KMS-11 (cell line): Measurements from ENCODE around the gene TRMT5.

Experiments
- H2AFZ ChIP-seq: fragments of 200-600 bp; sonication (generic); 2 replicates; pipeline ENCODE4 v1.6.1; 2016; ENCODE audit warnings: antibody characterized with exemption, mixed run types, low read depth
- H3K27ac ChIP-seq: fragments of 200-600 bp; sonication (generic); 2 replicates; pipeline ENCODE4 v1.6.1; 2016; ENCODE audit warnings: mild to moderate bottlenecking, mixed run types
- H3K27me3 ChIP-seq: fragments of 200-600 bp; sonication (generic); 2 replicates; pipeline ENCODE4 v1.6.1; 2017; ENCODE audit warnings: mild to moderate bottlenecking, low read depth, mixed run types, moderate library complexity; ENCODE audit not compliant: insufficient read depth
- H3K36me3 ChIP-seq: fragments of 200-600 bp; sonication (generic); 2 replicates; pipeline ENCODE4 v1.6.1; 2017; ENCODE audit warnings: mild to moderate bottlenecking, mixed run types; ENCODE audit not compliant: insufficient read depth
- H3K4me1 ChIP-seq: fragments of 200-600 bp; sonication (generic); 2 replicates; pipeline ENCODE4 v1.6.1; 2016; ENCODE audit warnings: mild to moderate bottlenecking, low read depth, mixed run types; ENCODE audit not compliant: poor library complexity, severe bottlenecking
- H3K4me2 ChIP-seq: fragments of 200-600 bp; sonication (generic); 2 replicates; pipeline ENCODE4 v1.7.0; 2016; ENCODE audit warnings: mild to moderate bottlenecking, mixed run types
- H3K4me3 ChIP-seq: fragments of 200-600 bp; sonication (generic); IDR thresholded peaks from 2 replicates; pipeline ENCODE4 v1.6.1; 2017; ENCODE audit warnings: low read depth, low read length, mixed read lengths; ENCODE audit not compliant: insufficient read depth
- H3K79me2 ChIP-seq: fragments of 200-600 bp; sonication (generic); 2 replicates; pipeline ENCODE4 v1.6.1; 2016; ENCODE audit warnings: low read depth, mixed run types; ENCODE audit not compliant: insufficient read depth
- H3K9ac ChIP-seq: fragments of 200-600 bp; sonication (generic); 2 replicates; pipeline ENCODE4 v1.6.1; 2016; ENCODE audit warnings: mild to moderate bottlenecking, mixed run types
- H4K20me1 ChIP-seq: fragments of 200-600 bp; sonication (generic); 2 replicates; pipeline ENCODE4 v1.6.1; 2016; ENCODE audit warnings: mild to moderate bottlenecking, mixed run types; ENCODE audit not compliant: insufficient read depth
- CTCF ChIP-seq: fragments of 200-600 bp; sonication (generic); conservative IDR thresholded peaks from 2 replicates; pipeline ENCODE4 v1.6.1; 2017; ENCODE audit warnings: low read depth, mild to moderate bottlenecking, antibody characterized with exemption, low read length, moderate library complexity, mixed read lengths

TRMT5 gene

GRCh38 chr14:60980811-60981632 is at the start of gene TRMT5, which contains the start of gene SLC38A6:
Gene TRMT5 (minus strand): TSS chr14:60981079. CDS start chr14:60980973, 106 bp downstream.
Gene SLC38A6 (plus strand): TSS chr14:60981245. CDS start chr14:60981278, 33 bp downstream.
- Histone ChIP-seq H4K20me1 (no peaks in the 10 kb centered on the region), H3K27ac (peak within 1 kb of the TSS; percentile 55), H3K27me3 (no peaks in the 10 kb centered on the region), H2AFZ (peak within 1 kb of the TSS; percentile 91), H3K9ac (peak within 1 kb of the TSS; percentile 82), H3K79me2 (no peaks in the 10 kb centered on the region), H3K4me3 (peak within 1 kb of the TSS; percentile 15), H3K4me2 (peak within 1 kb of the TSS; percentile 86), H3K4me1 (peaks cover 6% of the 10 kb centered on the region), H3K36me3 (no peaks in the 10 kb centered on the region)
- TF ChIP-seq CTCF, result no peak

GRCh38 chr14:61026526-61026925 is 45.6 kb upstream of the TRMT5 start:
- H4K20me1 ChIP-seq, result no peaks in the 10 kb centered on the region
- TF ChIP-seq CTCF, result no peak
- H3K79me2 ChIP-seq, result no peaks in the 10 kb centered on the region
- H3K4me3 ChIP-seq, result no peak overlapping the region
- peaks cover 13% of the 10 kb centered on the region for H3K4me1 ChIP-seq
- H3K4me2 ChIP-seq, result no peak overlapping the region
- no peaks in the 10 kb centered on the region for H3K27me3 ChIP-seq
- H3K9ac ChIP-seq, result no peak overlapping the region
- no peak overlapping the region for H3K27ac ChIP-seq
- no peaks in the 10 kb centered on the region for H3K36me3 ChIP-seq
- no peak overlapping the region for H2AFZ ChIP-seq

- no peak overlapping the region for H3K27ac ChIP-seq
- no peaks in the 10 kb centered on the region for H4K20me1 ChIP-seq
- no peak overlapping the region for H3K9ac ChIP-seq
- peaks cover 13% of the 10 kb centered on the region for H3K4me1 ChIP-seq
- no peaks in the 10 kb centered on the region for H3K36me3 ChIP-seq
- no peak overlapping the region for H3K4me2 ChIP-seq
- no peak overlapping the region for H2AFZ ChIP-seq
- TF ChIP-seq CTCF, result peak; percentile 74
- no peak overlapping the region for H3K4me3 ChIP-seq
- no peaks in the 10 kb centered on the region for H3K79me2 ChIP-seq
- no peaks in the 10 kb centered on the region for H3K27me3 ChIP-seq
These were observed 44.7 kb upstream of the TRMT5 start for GRCh38 chr14:61025251-61026223.

- Histone ChIP-seq H2AFZ (no peak overlapping the region), H3K27ac (no peak overlapping the region), H3K9ac (no peak overlapping the region), H3K4me1 (no peaks in the 10 kb centered on the region), H3K27me3 (no peaks in the 10 kb centered on the region), H3K36me3 (no peaks in the 10 kb centered on the region), H3K4me3 (no peak overlapping the region), H3K79me2 (no peaks in the 10 kb centered on the region), H4K20me1 (no peaks in the 10 kb centered on the region), H3K4me2 (no peak overlapping the region)
- no peak for TF ChIP-seq CTCF
These were observed 38.7 kb upstream of the TRMT5 start for GRCh38 chr14:61019537-61019936.
